HEK293T (cell line): Measurements from ENCODE around the gene DLX4.

ENCODE experiments used
- CTCF ChIA-PET: fragments of 350-600 bp; formaldehyde crosslinking; extraction: SDS; loops from one replicate; lab custom pipeline; 2021; ENCODE audit warnings: antibody characterized with exemption, inconsistent platforms; lab: Yijun Ruan, JAX
- POLR2A ChIA-PET: fragments of 350-600 bp; formaldehyde crosslinking; extraction: SDS; loops from one replicate; lab custom pipeline; 2020; ENCODE audit warnings: antibody characterized with exemption, inconsistent platforms; lab: Yijun Ruan, JAX
- DNase-seq: peaks from one replicate; pipeline ENCODE4 v3.0.0; 2012; ENCODE audit warnings: mixed read lengths; ENCODE audit errors: extremely low spot score
- ARNT ChIP-seq: fragments of 450-650 bp; IDR thresholded peaks from 2 replicates; pipeline ENCODE4 v1.6.1; 2017; ENCODE audit warnings: mild to moderate bottlenecking
- BHLHE40 ChIP-seq: fragments of 450-650 bp; IDR thresholded peaks from 2 replicates; pipeline ENCODE4 v1.6.1; 2016; ENCODE audit warnings: mild to moderate bottlenecking, moderate library complexity, borderline replicate concordance
- CTBP1 ChIP-seq: fragments of 450-650 bp; IDR thresholded peaks from 2 replicates; pipeline ENCODE4 v1.6.1; 2016; ENCODE audit warnings: borderline replicate concordance
- ELF4 ChIP-seq: fragments of 450-650 bp; IDR thresholded peaks from 2 replicates; pipeline ENCODE4 v1.6.1; 2017; ENCODE audit warnings: antibody characterized with exemption
- FOXA1 ChIP-seq: fragments of 450-650 bp; IDR thresholded peaks from 2 replicates; pipeline ENCODE4 v1.6.1; 2016; ENCODE audit warnings: mild to moderate bottlenecking
- FOXK2 ChIP-seq: fragments of 450-650 bp; IDR thresholded peaks from 2 replicates; pipeline ENCODE4 v1.6.1; 2016; ENCODE audit warnings: mild to moderate bottlenecking
- FOXM1 ChIP-seq: fragments of 450-650 bp; IDR thresholded peaks from 2 replicates; pipeline ENCODE4 v1.6.1; 2017; ENCODE audit warnings: mild to moderate bottlenecking, borderline replicate concordance
- HDGF ChIP-seq: fragments of 450-650 bp; IDR thresholded peaks from 2 replicates; pipeline ENCODE4 v1.6.1; 2017; ENCODE audit warnings: antibody characterized with exemption, borderline replicate concordance
- L3MBTL2 ChIP-seq: fragments of 450-650 bp; conservative IDR thresholded peaks from 2 replicates; pipeline ENCODE4 v1.6.1; 2016; ENCODE audit warnings: mild to moderate bottlenecking
- LEF1 ChIP-seq: fragments of 450-650 bp; IDR thresholded peaks from 2 replicates; pipeline ENCODE4 v1.6.1; 2017; ENCODE audit warnings: mild to moderate bottlenecking, borderline replicate concordance
- NFRKB ChIP-seq: fragments of 450-650 bp; IDR thresholded peaks from 2 replicates; pipeline ENCODE4 v1.6.1; 2016; ENCODE audit warnings: mild to moderate bottlenecking, moderate library complexity
- PKNOX1 ChIP-seq: fragments of 450-650 bp; IDR thresholded peaks from 2 replicates; pipeline ENCODE4 v1.6.1; 2016
- SP1 ChIP-seq: fragments of 450-650 bp; IDR thresholded peaks from 2 replicates; pipeline ENCODE4 v1.6.1; 2017
- SUZ12 ChIP-seq: fragments of 450-650 bp; IDR thresholded peaks from 2 replicates; pipeline ENCODE4 v1.6.1; 2016; ENCODE audit warnings: mild to moderate bottlenecking
- TARDBP ChIP-seq: fragments of 450-650 bp; IDR thresholded peaks from 2 replicates; pipeline ENCODE4 v1.6.1; 2016
- ZNF384 ChIP-seq: fragments of 450-650 bp; IDR thresholded peaks from 2 replicates; pipeline ENCODE4 v1.6.1; 2016

The DLX4 gene

GRCh38 chr17:49975531-49975930 is 6.5 kb downstream of the DLX4 start:
- no peak for TF ChIP-seq ARNT
- no peak for TF ChIP-seq LEF1
- no peak for TF ChIP-seq SUZ12
- no peak for TF ChIP-seq NFRKB
- no peak for TF ChIP-seq BHLHE40
- no peak for TF ChIP-seq FOXA1
- no peak for TF ChIP-seq ELF4
- ChIA-PET CTCF (interaction anchor here (0.6 to 2.6 kb wide), 3 partner anchors 22 to 156 kb away, joined by 5 to 14 read pairs (median 6); no protein-coding TSS in a partner anchor), POLR2A (interaction anchor here (1.4 kb wide), 1 partner anchor 19 kb away, joined by 4 read pairs; the partner anchor contains the start of gene DLX3)
- no peak for DNase-seq

GRCh38 chr17:49976163-49976827 is 7.3 kb downstream of the DLX4 start:
- ChIA-PET POLR2A (interaction anchor here (1.0 to 1.4 kb wide), 3 partner anchors 12 to 19 kb away, joined by 3 to 4 read pairs (median 4); partner anchors contain the start of gene DLX3), CTCF (interaction anchor here (0.5 to 2.6 kb wide), 3 partner anchors 21 to 420 kb away, joined by 3 to 14 read pairs (median 5); no protein-coding TSS in a partner anchor)
- 0 out of 2 replicates have a peak, but pooled peaks have one; percentile 36 for TF ChIP-seq ARNT
- peak; percentile 86 for TF ChIP-seq CTBP1
- TF ChIP-seq HDGF: no peak
- TF ChIP-seq TARDBP: no peak
- TF ChIP-seq FOXA1: no peak
- TF ChIP-seq NFRKB: no peak
- TF ChIP-seq BHLHE40: no peak
- TF ChIP-seq FOXM1: no peak
- TF ChIP-seq ZNF384: no peak
- no peak for TF ChIP-seq SP1
- no peak for TF ChIP-seq ELF4
- peak; percentile 39; the same call in 1 of the 2 replicates for TF ChIP-seq L3MBTL2
- no peak for TF ChIP-seq SUZ12
- no peak for TF ChIP-seq LEF1
- peak; percentile 88 for TF ChIP-seq PKNOX1
- TF ChIP-seq FOXK2: no peak
- peak; percentile 73 for DNase-seq

- ChIA-PET CTCF (interaction anchor here (2.6 kb wide), 1 partner anchor 21 kb away, joined by 14 read pairs; no protein-coding TSS in a partner anchor), POLR2A (interaction anchor here (1.0 to 1.4 kb wide), 3 partner anchors 12 to 19 kb away, joined by 3 to 4 read pairs (median 4); partner anchors contain the start of gene DLX3)
- no peak for TF ChIP-seq L3MBTL2
- TF ChIP-seq PKNOX1: no peak
- TF ChIP-seq CTBP1: no peak
- no peak for TF ChIP-seq HDGF
- no peak for TF ChIP-seq TARDBP
- TF ChIP-seq BHLHE40: no peak
- no peak for TF ChIP-seq SP1
- no peak for TF ChIP-seq FOXA1
- no peak for TF ChIP-seq LEF1
- TF ChIP-seq FOXK2: no peak
- TF ChIP-seq ELF4: no peak
- no peak for TF ChIP-seq ARNT
- no peak for TF ChIP-seq ZNF384
- TF ChIP-seq FOXM1: no peak
- no peak for TF ChIP-seq SUZ12
- no peak for TF ChIP-seq NFRKB
- DNase-seq: no peak
These were observed 7.8 kb downstream of the DLX4 start for GRCh38 chr17:49976828-49977202.

- ChIA-PET POLR2A (interaction anchor here (0.6 to 1.5 kb wide), 4 partner anchors 9 to 770 kb away, joined by 3 to 5 read pairs (median 4); partner anchors contain the start of gene DLX4), CTCF (interaction anchor here (0.8 to 1.4 kb wide), 2 partner anchors 19 to 25 kb away, joined by 3 to 7 read pairs; no protein-coding TSS in a partner anchor)
- no peak for DNase-seq
- TF ChIP-seq FOXK2 (no peak), TARDBP (no peak), SUZ12 (no peak), SP1 (no peak), L3MBTL2 (no peak), LEF1 (no peak), ELF4 (no peak), NFRKB (no peak), BHLHE40 (no peak), FOXA1 (no peak), PKNOX1 (no peak), CTBP1 (no peak), ZNF384 (no peak), FOXM1 (no peak), HDGF (no peak), ARNT (no peak)
These were observed 8.7 kb downstream of the DLX4 start for GRCh38 chr17:49977463-49978389.
